Fibroblast of lung (primary cell): ENCODE data around the gene TAF12. TPM values are rescaled to one million over a fixed set of nuclear protein-coding genes. Genes with fewer than 3 reads are reported as not detected.

Experiments
- DNase-seq, 2 donors: peaks; one replicate each; pipeline versions ENCODE4 v3.0.0 to v3.0.0-alpha.2; 2010; ENCODE audit warnings: low read depth in 2 of 2
- H2AFZ ChIP-seq: 2 replicates; pipeline ENCODE4 v1.5.1; 2012; ENCODE audit warnings: low read length, control low read depth, inconsistent platforms
- H3K27ac ChIP-seq: 2 replicates; pipeline ENCODE4 v1.5.1; 2011; ENCODE audit warnings: low read length, control low read depth; ENCODE audit not compliant: insufficient read depth
- H3K27me3 ChIP-seq: 2 replicates; pipeline ENCODE4 v1.5.1; 2011; ENCODE audit warnings: mild to moderate bottlenecking, low read length; ENCODE audit not compliant: control insufficient read depth, insufficient read depth
- H3K36me3 ChIP-seq: 2 replicates; pipeline ENCODE4 v1.5.1; 2011; ENCODE audit warnings: low read length; ENCODE audit not compliant: control insufficient read depth, insufficient read depth
- H3K4me1 ChIP-seq: 2 replicates; pipeline ENCODE4 v1.5.1; 2011; ENCODE audit warnings: low read length; ENCODE audit not compliant: control insufficient read depth, insufficient read depth; ENCODE audit errors: extremely low read depth
- H3K4me2 ChIP-seq: 2 replicates; pipeline ENCODE4 v1.5.1; 2011; ENCODE audit warnings: low read length, control low read depth; ENCODE audit not compliant: insufficient read depth; ENCODE audit errors: extremely low read depth
- H3K4me3 ChIP-seq, 4 experiments: fragments of 200-600 bp in 1 of 4; sonication (generic) in 1 of 4; replicated peaks in 1 of 4; 2 replicates each; pipeline ENCODE4 v1.5.1; 2011 to 2016; ENCODE audit warnings: low read length in 4 of 4, low read depth in 3 of 4, mild to moderate bottlenecking in 3 of 4, control low read depth in 2 of 4, inconsistent platforms in 1 of 4, mixed read lengths in 1 of 4; ENCODE audit not compliant: insufficient read depth in 1 of 4; ENCODE audit errors: control extremely low read depth in 1 of 4
- H3K79me2 ChIP-seq: 2 replicates; pipeline ENCODE4 v1.5.1; 2012; ENCODE audit warnings: mild to moderate bottlenecking, low read length, inconsistent platforms; ENCODE audit not compliant: control insufficient read depth, insufficient read depth
- H3K9ac ChIP-seq: 2 replicates; pipeline ENCODE4 v1.5.1; 2011; ENCODE audit warnings: mild to moderate bottlenecking, low read length, control low read depth; ENCODE audit not compliant: insufficient read depth
- H3K9me3 ChIP-seq: 2 replicates; pipeline ENCODE4 v1.5.1; 2012; ENCODE audit warnings: low read depth, low read length; ENCODE audit not compliant: control insufficient read depth, insufficient read depth
- H4K20me1 ChIP-seq: 2 replicates; pipeline ENCODE4 v1.5.1; 2011; ENCODE audit warnings: low read length; ENCODE audit not compliant: control insufficient read depth, insufficient read depth; ENCODE audit errors: extremely low read depth
- EZH2 ChIP-seq: IDR thresholded peaks from 2 replicates; pipeline ENCODE4 v1.5.1; 2012; ENCODE audit warnings: low read length, control low read depth, mild to moderate bottlenecking; ENCODE audit errors: missing control alignments
- polyA plus RNA-seq, 2 donors: library from polyadenylated mRNA; depleted of rRNA in 1 of 2; stranded (reverse) in 1 of 2; unstranded in 1 of 2; fragments of >200 nt; gene quantifications; 2 replicates each; pipeline ENCODE4 v1.2.1, GENCODE V29; 2011 to 2012; ENCODE audit warnings: missing spikeins in 1 of 2
- total RNA-seq: library from RNA; depleted of rRNA; stranded (reverse); fragments of >200 nt; gene quantifications from 2 replicates; pipeline ENCODE4 v1.2.1, GENCODE V29; 2014
- TF ChIP-seq, protein P1 (sequence below), 2 donors: IDR thresholded peaks in 1 of 2; conservative IDR thresholded peaks in 1 of 2; 1 replicate in 1 of 2; 2 replicates in 1 of 2; pipeline ENCODE4 v1.5.1; 2011 to 2012; ENCODE audit warnings: low read length in 2 of 2, control low read depth in 1 of 2, inconsistent platforms in 1 of 2, low read depth in 1 of 2, mild to moderate bottlenecking in 1 of 2

The TAF12 gene
- total and polyA plus RNA-seq, 2 donors (not counting 1 experiment from before 2014, with no cell fraction given) = 49.7 to 52.2 TPM

DNA sequence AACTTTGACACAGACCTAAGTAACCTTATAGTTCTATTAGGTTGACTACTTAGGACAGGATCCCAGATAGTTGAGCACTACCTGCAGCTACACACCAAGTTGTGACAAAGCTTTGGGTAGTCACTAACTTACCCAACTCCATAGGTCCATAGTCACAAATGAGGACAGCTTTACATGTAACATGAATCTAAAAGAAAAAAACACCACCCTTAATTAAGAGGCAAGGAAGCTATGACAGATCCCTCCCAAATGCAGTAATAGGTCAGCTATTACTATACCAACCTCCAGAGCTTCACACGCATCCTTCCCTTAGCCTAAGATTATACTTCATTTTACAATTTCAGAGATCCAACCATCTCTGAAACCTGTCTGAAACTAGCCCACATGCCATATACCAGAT is 63.5 kb downstream of the TAF12 start:
- Histone ChIP-seq H4K20me1 (peaks cover 3% of the 10 kb centered on the region), H3K4me3 (peak overlapping the region; percentile 91 to 100 (median 92)), H3K4me1 (peaks cover 12% of the 10 kb centered on the region), H3K79me2 (peaks cover 31% of the 10 kb centered on the region), H3K27me3 (no peaks in the 10 kb centered on the region), H3K9me3 (no peaks in the 10 kb centered on the region), H2AFZ (no peak overlapping the region), H3K9ac (peak overlapping the region; percentile 20), H3K4me2 (peak overlapping the region; percentile 87), H3K36me3 (peaks cover 13% of the 10 kb centered on the region), H3K27ac (peak overlapping the region; percentile 22)
- TF ChIP-seq, protein P1, sequence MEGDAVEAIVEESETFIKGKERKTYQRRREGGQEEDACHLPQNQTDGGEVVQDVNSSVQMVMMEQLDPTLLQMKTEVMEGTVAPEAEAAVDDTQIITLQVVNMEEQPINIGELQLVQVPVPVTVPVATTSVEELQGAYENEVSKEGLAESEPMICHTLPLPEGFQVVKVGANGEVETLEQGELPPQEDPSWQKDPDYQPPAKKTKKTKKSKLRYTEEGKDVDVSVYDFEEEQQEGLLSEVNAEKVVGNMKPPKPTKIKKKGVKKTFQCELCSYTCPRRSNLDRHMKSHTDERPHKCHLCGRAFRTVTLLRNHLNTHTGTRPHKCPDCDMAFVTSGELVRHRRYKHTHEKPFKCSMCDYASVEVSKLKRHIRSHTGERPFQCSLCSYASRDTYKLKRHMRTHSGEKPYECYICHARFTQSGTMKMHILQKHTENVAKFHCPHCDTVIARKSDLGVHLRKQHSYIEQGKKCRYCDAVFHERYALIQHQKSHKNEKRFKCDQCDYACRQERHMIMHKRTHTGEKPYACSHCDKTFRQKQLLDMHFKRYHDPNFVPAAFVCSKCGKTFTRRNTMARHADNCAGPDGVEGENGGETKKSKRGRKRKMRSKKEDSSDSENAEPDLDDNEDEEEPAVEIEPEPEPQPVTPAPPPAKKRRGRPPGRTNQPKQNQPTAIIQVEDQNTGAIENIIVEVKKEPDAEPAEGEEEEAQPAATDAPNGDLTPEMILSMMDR (conservative IDR thresholded peaks at IDR 0.05 in 1 of 2, IDR thresholded peaks at IDR 0.05 in 1 of 2; ENCODE audit: low read depth in 1 of 2, low read length in 2 of 2) = no peak
- no peak for TF ChIP-seq EZH2
- no peak for DNase-seq

DNA sequence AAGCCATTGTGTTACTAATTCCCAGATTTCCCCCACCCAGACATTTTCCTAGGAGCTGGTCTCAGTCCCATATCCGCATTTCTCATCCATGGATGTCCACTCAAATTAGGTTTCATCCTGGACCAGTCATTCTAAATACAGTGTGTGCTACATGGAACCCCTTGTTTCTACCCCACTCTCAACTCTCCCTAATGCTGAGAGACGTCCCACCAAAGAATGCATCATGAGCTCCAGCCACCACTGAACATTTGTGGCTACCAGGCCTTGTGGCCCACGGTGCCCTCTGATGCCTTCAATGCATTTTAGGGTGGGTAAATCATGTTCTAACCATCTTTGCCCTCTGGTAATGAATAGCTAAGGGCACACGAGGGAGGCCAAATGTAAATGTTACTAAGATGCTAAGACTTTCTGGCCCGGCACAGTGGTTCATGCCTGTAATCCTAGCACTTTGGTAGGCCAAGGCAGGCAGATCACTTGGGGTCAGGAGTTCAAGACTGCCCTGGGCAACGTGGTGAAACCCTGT is 64.1 kb downstream of the TAF12 start:
- no peak overlapping the region for H3K4me3 ChIP-seq
- no peak overlapping the region for H3K9ac ChIP-seq
- no peaks in the 10 kb centered on the region for H3K27me3 ChIP-seq
- H3K9me3 ChIP-seq = no peaks in the 10 kb centered on the region
- no peak for TF ChIP-seq EZH2
- TF ChIP-seq, protein P1 (conservative IDR thresholded peaks at IDR 0.05 in 1 of 2, IDR thresholded peaks at IDR 0.05 in 1 of 2; ENCODE audit: low read depth in 1 of 2, low read length in 2 of 2) = no peak
- H3K79me2 ChIP-seq = peaks cover 31% of the 10 kb centered on the region
- H3K36me3 ChIP-seq = peaks cover 13% of the 10 kb centered on the region
- DNase-seq = no peak
- H3K4me1 ChIP-seq = peaks cover 12% of the 10 kb centered on the region
- H3K4me2 ChIP-seq = no peak overlapping the region
- H2AFZ ChIP-seq = no peak overlapping the region
- peaks cover 3% of the 10 kb centered on the region for H4K20me1 ChIP-seq
- H3K27ac ChIP-seq = peak overlapping the region; percentile 22

DNA sequence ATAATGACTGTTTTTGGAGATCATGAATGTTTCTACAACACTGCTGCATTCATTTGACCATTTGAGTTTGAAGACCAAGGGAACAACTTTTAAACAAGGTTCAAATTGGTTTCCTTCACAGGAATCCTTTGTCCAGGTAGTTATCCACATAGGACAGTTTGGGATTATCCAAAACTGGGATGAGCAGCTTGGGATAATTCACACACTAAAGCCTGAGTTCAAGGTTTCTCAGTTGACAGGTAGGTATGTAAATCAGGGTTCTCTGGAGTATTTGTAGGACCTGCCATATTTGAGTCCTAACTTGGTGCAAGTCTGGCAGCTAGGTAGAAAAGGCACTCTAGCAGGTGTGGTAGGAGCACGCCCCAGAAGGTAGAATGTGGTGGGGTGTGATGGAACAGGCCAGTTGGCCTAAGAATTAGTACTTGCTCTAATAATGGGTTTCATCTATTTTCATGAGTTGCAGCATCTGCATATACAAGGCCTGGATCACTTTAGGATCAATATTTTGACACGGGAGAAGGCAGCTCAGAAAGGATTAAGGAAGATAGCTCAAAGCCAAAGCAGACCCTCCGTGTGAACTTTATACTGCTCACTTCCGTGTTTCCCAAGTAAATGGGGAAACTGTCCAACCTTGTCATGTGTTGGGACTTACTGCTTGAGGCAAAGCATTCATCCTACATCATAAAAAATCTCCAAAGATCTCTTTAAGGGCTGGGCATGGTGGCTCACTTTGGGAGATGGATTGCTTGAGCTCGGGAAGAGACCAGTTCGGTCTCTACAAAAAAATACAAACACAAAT is 64.9 kb downstream of the TAF12 start:
- DNase-seq = no peak
- H3K9me3 ChIP-seq = no peaks in the 10 kb centered on the region
- no peaks in the 10 kb centered on the region for H3K27me3 ChIP-seq
- no peak overlapping the region for H3K9ac ChIP-seq
- no peak overlapping the region for H3K4me2 ChIP-seq
- no peak overlapping the region for H3K27ac ChIP-seq
- H3K4me3 ChIP-seq = no peak overlapping the region
- H3K36me3 ChIP-seq = peaks cover 13% of the 10 kb centered on the region
- H3K79me2 ChIP-seq = peaks cover 31% of the 10 kb centered on the region
- TF ChIP-seq, protein P1 (conservative IDR thresholded peaks at IDR 0.05 in 1 of 2, IDR thresholded peaks at IDR 0.05 in 1 of 2; ENCODE audit: low read depth in 1 of 2, low read length in 2 of 2) = no peak
- TF ChIP-seq EZH2 = no peak
- H2AFZ ChIP-seq = no peak overlapping the region
- H3K4me1 ChIP-seq = peaks cover 12% of the 10 kb centered on the region
- H4K20me1 ChIP-seq = peaks cover 3% of the 10 kb centered on the region
